Measurements from ENCODE around the gene DGKZ.

DNA sequence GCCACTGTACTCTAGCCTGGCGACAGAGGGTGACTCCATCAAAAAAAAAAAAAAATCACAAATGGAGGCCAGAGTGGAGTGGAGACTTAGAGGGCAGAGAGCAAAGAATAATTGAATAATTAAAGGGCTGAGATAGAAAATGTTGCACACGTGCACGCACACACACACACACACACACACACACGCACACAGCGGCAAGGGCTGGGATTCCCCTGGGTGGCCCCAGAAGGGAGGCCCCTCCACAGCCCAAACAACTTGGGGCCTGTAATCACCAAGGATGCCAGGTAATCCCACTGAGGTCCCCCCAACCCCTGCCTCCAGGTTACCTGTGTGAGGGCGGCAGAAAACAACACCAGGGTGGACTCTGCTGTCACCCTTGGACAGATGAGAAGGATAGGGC, 12.0 kb upstream of the DGKZ start:
- no peak for TF ChIP-seq POLR2A (IDR thresholded peaks at IDR 0.05; ENCODE audit: low read length)
- TF ChIP-seq GATA1 (IDR thresholded peaks at IDR 0.05; ENCODE audit: low read depth, low read length): no peak
